PC-9 (cell line): ENCODE results near the gene PROZ. TPM values are rescaled to one million over a fixed set of nuclear protein-coding genes. Genes with fewer than 3 reads are reported as not detected.

Experiments
- BruUV-seq: library from RNA; stranded (reverse); fragments of 400-500 nt; replicated peaks from 2 replicates; lab custom pipeline; 2021; lab: Mats Ljungman, UMichigan
- CTCF ChIA-PET: fragments of 300-600 bp; sonication (Branson Sonifier 250); formaldehyde crosslinking; loops from one replicate; lab custom pipeline; 2022; ENCODE audit warnings: antibody characterized with exemption; lab: Charles Lee
- POLR2A ChIA-PET: fragments of 300-600 bp; sonication (Branson Sonifier 250); formaldehyde crosslinking; loops from one replicate; lab custom pipeline; 2022; ENCODE audit warnings: antibody characterized with exemption; ENCODE audit not compliant: unreplicated experiment; lab: Charles Lee
- DNase-seq, 2 experiments: peaks; one replicate each; pipeline versions ENCODE4 v3.0.0 to v3.0.0-alpha.2; 2015 to 2022; ENCODE audit warnings: mixed read lengths in 1 of 2
- H2AFZ ChIP-seq: fragments of 200-600 bp; sonication (generic); 2 replicates; pipeline ENCODE4 v1.8.1; 2017; ENCODE audit warnings: antibody characterized with exemption
- H3F3A ChIP-seq: fragments of 200-600 bp; sonication (generic); 2 replicates; pipeline ENCODE4 v1.8.1; 2017; ENCODE audit warnings: antibody characterized with exemption, mild to moderate bottlenecking, low read depth; ENCODE audit not compliant: insufficient read depth
- H3K27ac ChIP-seq: fragments of 200-600 bp; sonication (generic); 2 replicates; pipeline ENCODE4 v1.6.1; 2016; ENCODE audit warnings: mixed run types
- H3K27me3 ChIP-seq: fragments of 200-600 bp; sonication (generic); 2 replicates; pipeline ENCODE4 v1.6.1; 2016; ENCODE audit warnings: low read depth, mixed run types; ENCODE audit not compliant: insufficient read depth
- H3K36me3 ChIP-seq: fragments of 200-600 bp; sonication (generic); 2 replicates; pipeline ENCODE4 v1.6.1; 2016; ENCODE audit warnings: low read depth, mixed run types
- H3K4me1 ChIP-seq: fragments of 200-600 bp; sonication (generic); replicated peaks from 2 replicates; pipeline ENCODE4 v1.6.1; 2016; ENCODE audit warnings: mixed run types; ENCODE audit not compliant: insufficient read depth
- H3K4me2 ChIP-seq: fragments of 200-600 bp; sonication (generic); 2 replicates; pipeline ENCODE4 v1.6.1; 2017; ENCODE audit warnings: mixed run types
- H3K4me3 ChIP-seq: fragments of 200-600 bp; sonication (generic); 2 replicates; pipeline ENCODE4 v1.6.1; 2016; ENCODE audit warnings: mixed run types
- H3K79me2 ChIP-seq: fragments of 200-600 bp; sonication (generic); 2 replicates; pipeline ENCODE4 v1.6.1; 2017; ENCODE audit warnings: low read depth, mixed run types
- H3K9me2 ChIP-seq: fragments of 200-600 bp; sonication (generic); 2 replicates; pipeline ENCODE4 v1.8.1; 2017; ENCODE audit warnings: mild to moderate bottlenecking; ENCODE audit not compliant: insufficient read depth
- H3K9me3 ChIP-seq: fragments of 200-600 bp; sonication (generic); 2 replicates; pipeline ENCODE4 v1.8.1; 2016; ENCODE audit warnings: low read depth; ENCODE audit not compliant: insufficient read depth
- H4K20me1 ChIP-seq: fragments of 200-600 bp; sonication (generic); 2 replicates; pipeline ENCODE4 v1.8.1; 2017; ENCODE audit not compliant: insufficient read depth
- CTCF ChIP-seq: fragments of 200-600 bp; sonication (generic); conservative IDR thresholded peaks from 2 replicates; pipeline ENCODE4 v1.6.1; 2017; ENCODE audit warnings: mixed run types, antibody characterized with exemption, mild to moderate bottlenecking, moderate library complexity
- EZH2 ChIP-seq: fragments of 200-600 bp; sonication (generic); IDR thresholded peaks from 2 replicates; pipeline ENCODE4 v1.8.0; 2017; ENCODE audit warnings: antibody characterized with exemption, low read depth
- intact Hi-C: fragments of 100-400 bp; cut with micrococcal nuclease; formaldehyde crosslinking; loops from one replicate; pipeline ENCODE4 v1.10.0; 2022; ENCODE audit not compliant: unreplicated experiment
- total RNA-seq: library from RNA; stranded (reverse); gene quantifications from 2 replicates; pipeline ENCODE4 v1.2.3, GENCODE V29; 2021

Gene PROZ
- total RNA-seq, 1 experiment from 2014 or later: not detected

- intact Hi-C loops: no loop called here
- BruUV-seq: no TSS peak
- peaks cover 15% of the 10 kb centered on the region for H3F3A ChIP-seq
- H3K9me3 ChIP-seq: no peaks in the 10 kb centered on the region
- no peak for DNase-seq
- H3K4me1 ChIP-seq: peaks cover 11% of the 10 kb centered on the region
- no peak overlapping the region for H3K27ac ChIP-seq
- H3K4me3 ChIP-seq: no peak overlapping the region
- POLR2A ChIA-PET: interaction anchor here (0.6 kb wide), 1 partner anchor 82 kb away, joined by 6 read pairs; no protein-coding TSS in a partner anchor
- no peaks in the 10 kb centered on the region for H3K27me3 ChIP-seq
- no peak overlapping the region for H2AFZ ChIP-seq
- TF ChIP-seq CTCF (no peak), EZH2 (no peak)
- peaks cover 80% of the 10 kb centered on the region for H3K79me2 ChIP-seq
- H3K36me3 ChIP-seq: peaks cover 51% of the 10 kb centered on the region
- no peaks in the 10 kb centered on the region for H3K9me2 ChIP-seq
- no peak overlapping the region for H3K4me2 ChIP-seq
- CTCF ChIA-PET: interaction anchor here (0.6 kb wide), 1 partner anchor 210 kb away, joined by 6 read pairs; no protein-coding TSS in a partner anchor
- peaks cover 75% of the 10 kb centered on the region for H4K20me1 ChIP-seq
These were observed 43.4 kb downstream of the PROZ start for GRCh38 chr13:113201815-113202214.

- H3K4me1 ChIP-seq: peaks cover 20% of the 10 kb centered on the region
- H3K27ac ChIP-seq: no peak overlapping the region
- peaks cover 91% of the 10 kb centered on the region for H3K79me2 ChIP-seq
- H3K4me3 ChIP-seq: no peak overlapping the region
- ChIA-PET POLR2A (no interaction called here), CTCF (no interaction called here)
- no peak overlapping the region for H2AFZ ChIP-seq
- H3K27me3 ChIP-seq: no peaks in the 10 kb centered on the region
- no peak overlapping the region for H3K4me2 ChIP-seq
- H3F3A ChIP-seq: peaks cover 15% of the 10 kb centered on the region
- intact Hi-C loops: no loop called here
- H3K9me2 ChIP-seq: no peaks in the 10 kb centered on the region
- no TSS peak for BruUV-seq
- H4K20me1 ChIP-seq: peaks cover 74% of the 10 kb centered on the region
- DNase-seq: peak in 1 of 2 experiments; percentile 36
- no peaks in the 10 kb centered on the region for H3K9me3 ChIP-seq
- H3K36me3 ChIP-seq: peaks cover 47% of the 10 kb centered on the region
- TF ChIP-seq CTCF (no peak), EZH2 (no peak)
These were observed 44.5 kb downstream of the PROZ start for GRCh38 chr13:113202912-113203311.

GRCh38 chr13:113203507-113204377, 45.3 kb downstream of the PROZ start:
- Histone ChIP-seq H3K4me1 (peaks cover 20% of the 10 kb centered on the region), H3K4me3 (no peak overlapping the region), H3K9me2 (no peaks in the 10 kb centered on the region), H3K27me3 (no peaks in the 10 kb centered on the region), H4K20me1 (peaks cover 70% of the 10 kb centered on the region), H3K27ac (no peak overlapping the region), H3K79me2 (peaks cover 96% of the 10 kb centered on the region), H3K36me3 (peaks cover 40% of the 10 kb centered on the region), H3K9me3 (no peaks in the 10 kb centered on the region), H3F3A (peaks cover 12% of the 10 kb centered on the region), H3K4me2 (no peak overlapping the region), H2AFZ (no peak overlapping the region)
- intact Hi-C loops: no loop called here
- no TSS peak for BruUV-seq
- CTCF ChIA-PET: interaction anchor here (0.5 kb wide), 1 partner anchor 68 kb away, joined by 5 read pairs; no protein-coding TSS in a partner anchor
- peak in 1 of 2 experiments; percentile 11 for DNase-seq
- TF ChIP-seq EZH2 (no peak), CTCF (no peak)
- POLR2A ChIA-PET: no interaction called here
